Mammary epithelial cell (primary cell): ENCODE measurements around the gene NEGR1.

Experiments
- CTCF ChIP-seq, 2 donors: IDR thresholded peaks in 1 of 2; conservative IDR thresholded peaks in 1 of 2; 2 replicates each; pipeline ENCODE4 v1.5.1; 2011 to 2012; ENCODE audit warnings: inconsistent platforms in 2 of 2, low read length in 2 of 2, mild to moderate bottlenecking in 2 of 2, control low read depth in 1 of 2, low read depth in 1 of 2; ENCODE audit not compliant: insufficient read depth in 1 of 2; ENCODE audit errors: extremely low read depth in 1 of 2
- EZH2 ChIP-seq: IDR thresholded peaks from 2 replicates; pipeline ENCODE4 v1.6.1; 2012; ENCODE audit warnings: low read length, inconsistent platforms, borderline replicate concordance

- TF ChIP-seq CTCF (conservative IDR thresholded peaks at IDR 0.05 in 1 of 2, IDR thresholded peaks at IDR 0.05 in 1 of 2; ENCODE audit: extremely low read depth in 1 of 2, insufficient read depth in 1 of 2, low read depth in 1 of 2, low read length in 2 of 2) (peak; percentile 34 to 49), EZH2 (no peak)
Measured at GRCh38 chr1:71587961-71588360, 694.4 kb downstream of the NEGR1 start.
